K562 (cell line): ENCODE data around the gene CCDC160. TPM values are rescaled to one million over a fixed set of nuclear protein-coding genes. Genes with fewer than 3 reads are reported as not detected.

Experiments used
- ERF ChIP-seq: fragments of 450-650 bp; formaldehyde crosslinking; IDR thresholded peaks from 2 replicates; pipeline ENCODE4 v1.4.0; 2020; ENCODE audit warnings: mild to moderate bottlenecking, mixed read lengths
- HDAC1 ChIP-seq, 2 experiments: fragments of 450-650 bp; IDR thresholded peaks; 2 replicates each; pipeline ENCODE4 v1.6.1; 2016 to 2017; ENCODE audit warnings: inconsistent platforms in 1 of 2, mild to moderate bottlenecking in 1 of 2, moderate library complexity in 1 of 2
- POU5F1 ChIP-seq: fragments of 150-350 bp; IDR thresholded peaks from 2 replicates; pipeline ENCODE4 v1.6.1; 2014; ENCODE audit warnings: borderline replicate concordance, low read length, low read depth, mild to moderate bottlenecking; ENCODE audit not compliant: partially characterized antibody
- PPARD ChIP-seq: fragments of 250-450 bp; sonication (Bioruptor Pico); IDR thresholded peaks from 2 replicates; pipeline ENCODE4 v1.8.0; 2022; ENCODE audit warnings: inconsistent platforms, mild to moderate bottlenecking, moderate library complexity
- SMAD1 ChIP-seq: fragments of 150-350 bp; IDR thresholded peaks from 2 replicates; pipeline ENCODE4 v1.6.1; 2014; ENCODE audit warnings: low read length, low read depth; ENCODE audit not compliant: partially characterized antibody
- TSC22D4 ChIP-seq: fragments of 450-650 bp; IDR thresholded peaks from 2 replicates; pipeline ENCODE4 v1.6.1; 2016; ENCODE audit warnings: missing genetic modification characterization, missing biosample characterization, control low read depth
- YBX1 ChIP-seq: fragments of 450-650 bp; IDR thresholded peaks from 2 replicates; pipeline ENCODE4 v1.7.1; 2016; ENCODE audit warnings: mild to moderate bottlenecking
- ZNF717 ChIP-seq: fragments of 250-450 bp; sonication (Bioruptor Pico); IDR thresholded peaks from 2 replicates; pipeline ENCODE4 v1.5.0; 2021
- polyA plus RNA-seq, 8 experiments: library from polyadenylated mRNA; depleted of rRNA in 4 of 8; stranded (reverse) in 5 of 8; unstranded in 3 of 8; fragments of >200 nt; fragmentation: Nextera tagmentation in 2 of 8; fragmentation: Illumina TruSeq in 1 of 8; extraction: Ambion mirVana in 2 of 8; extraction: Trizol in 1 of 8; gene quantifications; 2 replicates each; pipeline versions ENCODE4 v1.2.1 to v1.2.3, GENCODE V29; 2011 to 2014; ENCODE audit warnings: inconsistent platforms in 1 of 8, missing spikeins in 1 of 8
- total RNA-seq, 7 experiments: library from RNA; depleted of rRNA in 6 of 7; stranded (reverse); fragments of >200 nt in 6 of 7; fragmentation: Illumina TruSeq in 2 of 7; extraction: Trizol in 2 of 7; gene quantifications; 2 replicates each; pipeline versions ENCODE4 v1.2.1 to v1.2.3, GENCODE V29; 2011 to 2021; ENCODE audit warnings: low replicate concordance in 1 of 7
- TF ChIP-seq, protein P1 (sequence below): fragments of 450-650 bp; formaldehyde crosslinking; IDR thresholded peaks from 2 replicates; pipeline ENCODE4 v1.4.0; 2020; ENCODE audit warnings: mild to moderate bottlenecking, mixed read lengths
- TF ChIP-seq, protein P2 (sequence below), 2 experiments: fragments of 450-650 bp; IDR thresholded peaks; 2 replicates each; pipeline ENCODE4 v1.6.1; 2018; ENCODE audit warnings: mild to moderate bottlenecking in 2 of 2, low read depth in 1 of 2; ENCODE audit not compliant: partially characterized antibody in 2 of 2

Gene CCDC160
- total and polyA plus RNA-seq, 9 of the 15 experiments (the other 6 are each of a cell fraction or from before 2014, with no cell fraction given): not detected

DNA sequence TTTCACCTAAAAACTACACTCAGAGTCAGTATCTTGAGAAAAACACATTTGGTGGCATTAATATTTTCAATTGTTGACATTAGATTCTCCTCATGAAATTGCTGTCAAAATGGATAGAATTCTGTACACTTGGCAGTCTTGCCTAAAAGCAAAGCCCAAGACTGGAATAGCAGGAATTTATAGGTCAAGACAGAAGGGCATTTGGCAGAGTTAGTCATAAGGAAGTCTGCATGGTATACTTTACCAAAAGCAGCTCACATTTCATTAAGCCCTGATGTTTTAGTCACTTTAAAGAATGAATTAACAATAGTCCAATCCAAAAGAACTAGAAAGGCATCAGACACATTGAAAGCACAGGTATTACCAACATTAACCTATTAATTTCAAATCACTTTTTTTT lies 7.1 kb downstream of the CCDC160 start (continued):
- TF ChIP-seq POU5F1 (no peak), TSC22D4 (no peak), ERF (CRISPR knock-in tag) (no peak), PPARD (no peak), ZNF717 (CRISPR knock-in tag) (no peak), HDAC1 (IDR thresholded peaks at IDR 0.05) (no peak), SMAD1 (no peak), YBX1 (no peak)
- TF ChIP-seq, protein P1, sequence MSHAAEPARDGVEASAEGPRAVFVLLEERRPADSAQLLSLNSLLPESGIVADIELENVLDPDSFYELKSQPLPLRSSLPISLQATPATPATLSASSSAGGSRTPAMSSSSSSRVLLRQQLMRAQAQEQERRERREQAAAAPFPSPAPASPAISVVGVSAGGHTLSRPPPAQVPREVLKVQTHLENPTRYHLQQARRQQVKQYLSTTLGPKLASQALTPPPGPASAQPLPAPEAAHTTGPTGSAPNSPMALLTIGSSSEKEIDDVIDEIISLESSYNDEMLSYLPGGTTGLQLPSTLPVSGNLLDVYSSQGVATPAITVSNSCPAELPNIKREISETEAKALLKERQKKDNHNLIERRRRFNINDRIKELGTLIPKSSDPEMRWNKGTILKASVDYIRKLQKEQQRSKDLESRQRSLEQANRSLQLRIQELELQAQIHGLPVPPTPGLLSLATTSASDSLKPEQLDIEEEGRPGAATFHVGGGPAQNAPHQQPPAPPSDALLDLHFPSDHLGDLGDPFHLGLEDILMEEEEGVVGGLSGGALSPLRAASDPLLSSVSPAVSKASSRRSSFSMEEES (CRISPR knock-in tag): no peak
- TF ChIP-seq, protein P2, sequence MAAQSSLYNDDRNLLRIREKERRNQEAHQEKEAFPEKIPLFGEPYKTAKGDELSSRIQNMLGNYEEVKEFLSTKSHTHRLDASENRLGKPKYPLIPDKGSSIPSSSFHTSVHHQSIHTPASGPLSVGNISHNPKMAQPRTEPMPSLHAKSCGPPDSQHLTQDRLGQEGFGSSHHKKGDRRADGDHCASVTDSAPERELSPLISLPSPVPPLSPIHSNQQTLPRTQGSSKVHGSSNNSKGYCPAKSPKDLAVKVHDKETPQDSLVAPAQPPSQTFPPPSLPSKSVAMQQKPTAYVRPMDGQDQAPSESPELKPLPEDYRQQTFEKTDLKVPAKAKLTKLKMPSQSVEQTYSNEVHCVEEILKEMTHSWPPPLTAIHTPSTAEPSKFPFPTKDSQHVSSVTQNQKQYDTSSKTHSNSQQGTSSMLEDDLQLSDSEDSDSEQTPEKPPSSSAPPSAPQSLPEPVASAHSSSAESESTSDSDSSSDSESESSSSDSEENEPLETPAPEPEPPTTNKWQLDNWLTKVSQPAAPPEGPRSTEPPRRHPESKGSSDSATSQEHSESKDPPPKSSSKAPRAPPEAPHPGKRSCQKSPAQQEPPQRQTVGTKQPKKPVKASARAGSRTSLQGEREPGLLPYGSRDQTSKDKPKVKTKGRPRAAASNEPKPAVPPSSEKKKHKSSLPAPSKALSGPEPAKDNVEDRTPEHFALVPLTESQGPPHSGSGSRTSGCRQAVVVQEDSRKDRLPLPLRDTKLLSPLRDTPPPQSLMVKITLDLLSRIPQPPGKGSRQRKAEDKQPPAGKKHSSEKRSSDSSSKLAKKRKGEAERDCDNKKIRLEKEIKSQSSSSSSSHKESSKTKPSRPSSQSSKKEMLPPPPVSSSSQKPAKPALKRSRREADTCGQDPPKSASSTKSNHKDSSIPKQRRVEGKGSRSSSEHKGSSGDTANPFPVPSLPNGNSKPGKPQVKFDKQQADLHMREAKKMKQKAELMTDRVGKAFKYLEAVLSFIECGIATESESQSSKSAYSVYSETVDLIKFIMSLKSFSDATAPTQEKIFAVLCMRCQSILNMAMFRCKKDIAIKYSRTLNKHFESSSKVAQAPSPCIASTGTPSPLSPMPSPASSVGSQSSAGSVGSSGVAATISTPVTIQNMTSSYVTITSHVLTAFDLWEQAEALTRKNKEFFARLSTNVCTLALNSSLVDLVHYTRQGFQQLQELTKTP (IDR thresholded peaks at IDR 0.05; ENCODE audit: low read depth in 1 of 2, partially characterized antibody in 2 of 2): no peak
